ENCODE measurements around the gene CMTM6. TPM values are rescaled to one million over a fixed set of nuclear protein-coding genes. Genes with fewer than 3 reads are reported as not detected.
"Not testable (repeated sequence)": the region's sequence is repeated elsewhere in the genome, so short reads cannot be mapped to it uniquely, and the experiment has no call there.

CMTM6 gene
- polyA plus RNA-seq, 3 donors: 10.0 to 21.3 (median 19.0) TPM

GRCh38 chr3:32472151-32472550 is 30.5 kb downstream of the CMTM6 start:
- 95% methylated on average over 12 of the region's 12 CpGs for WGBS, 3 donors
- H3K27ac ChIP-seq (ENCODE audit: low read depth, low read length): not testable (repeated sequence)

GRCh38 chr3:32471246-32471645 is 31.4 kb downstream of the CMTM6 start:
- 84 to 92% (median 90%) methylated on average over 3 of the region's 3 CpGs for WGBS, 3 donors
- no peak overlapping the region for H3K27ac ChIP-seq (ENCODE audit: low read depth, low read length)

- H3K27ac ChIP-seq (ENCODE audit: low read depth, low read length): no peak overlapping the region
- WGBS, 3 donors: 89 to 95% (median 94%) methylated on average over 5 of the region's 5 CpGs
These were observed 32.3 kb downstream of the CMTM6 start for GRCh38 chr3:32470362-32470761.

GRCh38 chr3:32469151-32469874 is 33.3 kb downstream of the CMTM6 start:
- no peak overlapping the region for H3K27ac ChIP-seq (ENCODE audit: low read depth, low read length)
- 79 to 92% (median 89%) methylated on average over 7 of the region's 7 CpGs for WGBS, 3 donors

- 17 to 24% (median 22%) methylated on average over 41 of the region's 41 CpGs for WGBS, 3 donors
- no peak overlapping the region for H3K27ac ChIP-seq (ENCODE audit: low read depth, low read length)
These were observed 35.1 kb downstream of the CMTM6 start for GRCh38 chr3:32467333-32468070.

- 83 to 96% (median 93%) methylated on average over 5 to 6 of the region's 6 CpGs for WGBS, 3 donors
- H3K27ac ChIP-seq (ENCODE audit: low read depth, low read length): not testable (repeated sequence)
These were observed 35.8 kb downstream of the CMTM6 start for GRCh38 chr3:32466808-32467207.

GRCh38 chr3:32464726-32465125 is 37.9 kb downstream of the CMTM6 start:
- H3K27ac ChIP-seq (ENCODE audit: low read depth, low read length): not testable (repeated sequence)

GRCh38 chr3:32463415-32463814 is 39.2 kb downstream of the CMTM6 start:
- H3K27ac ChIP-seq (ENCODE audit: low read depth, low read length): not testable (repeated sequence)
- WGBS, 3 donors: 81 to 93% (median 88%) methylated on average over 6 to 7 of the region's 7 CpGs

More at GRCh38 chr3:32464726-32465125, 37.9 kb downstream of the CMTM6 start:
- 91 to 94% (median 91%) methylated on average over 5 to 7 of the region's 7 CpGs for WGBS, 3 donors

- WGBS, 3 donors: 42 to 70% (median 64%) methylated on average over 6 to 8 of the region's 9 CpGs
- not testable (repeated sequence) for H3K27ac ChIP-seq (ENCODE audit: low read depth, low read length)
These were observed 40.3 kb downstream of the CMTM6 start for GRCh38 chr3:32462191-32462986.

- H3K27ac ChIP-seq (ENCODE audit: low read depth, low read length): not testable (repeated sequence)
- 85 to 94% (median 89%) methylated on average over 10 of the region's 10 CpGs for WGBS, 3 donors
These were observed 41.7 kb downstream of the CMTM6 start for GRCh38 chr3:32460817-32461496.

GRCh38 chr3:32460031-32460749 is 42.5 kb downstream of the CMTM6 start:
- whole genome bisulfite sequencing, 3 donors: 53 to 75% (median 58%) methylated on average over 15 of the region's 15 CpGs
- no peak overlapping the region for H3K27ac ChIP-seq (ENCODE audit: low read depth, low read length)

- H3K27ac ChIP-seq (ENCODE audit: low read depth, low read length): no peak overlapping the region
- 88 to 95% (median 90%) methylated on average over 5 of the region's 5 CpGs for WGBS, 3 donors
These were observed 43.2 kb downstream of the CMTM6 start for GRCh38 chr3:32459450-32459849.

GRCh38 chr3:32457971-32458471 is 44.6 kb downstream of the CMTM6 start:
- 42 to 76% (median 44%) methylated on average over 9 of the region's 9 CpGs for WGBS, 3 donors
- no peak overlapping the region for H3K27ac ChIP-seq (ENCODE audit: low read depth, low read length)

GRCh38 chr3:32456429-32457130 is 46.1 kb downstream of the CMTM6 start:
- 81 to 88% (median 87%) methylated on average over 11 of the region's 11 CpGs for WGBS, 3 donors

GRCh38 chr3:32455609-32456428 is 46.8 kb downstream of the CMTM6 start:
- H3K27ac ChIP-seq (ENCODE audit: low read depth, low read length): no peak overlapping the region
- WGBS, 3 donors: 85 to 88% (median 87%) methylated on average over 15 of the region's 15 CpGs

More at GRCh38 chr3:32456429-32457130, 46.1 kb downstream of the CMTM6 start:
- H3K27ac ChIP-seq (ENCODE audit: low read depth, low read length): no peak overlapping the region
